GM13977 (cell line): ENCODE results near the gene CHST8.

Experiments
- DNase-seq: peaks from one replicate; pipeline ENCODE4 v3.0.0; 2012; ENCODE audit warnings: low spot score
- CTCF ChIP-seq: IDR thresholded peaks from 2 replicates; pipeline ENCODE4 v1.5.1; 2012; ENCODE audit warnings: mild to moderate bottlenecking, control low read depth; ENCODE audit not compliant: insufficient read depth; ENCODE audit errors: extremely low read depth, missing control alignments
- in situ Hi-C: fragments of 300-500 bp; cut with MboI; formaldehyde crosslinking; loops from one replicate; pipeline ENCODE4 v1.12.0; 2022; ENCODE audit warnings: low sequenced_read_pairs, low pct_unique_long_range_greater_than_20kb, mixed read lengths, inconsistent platforms; ENCODE audit not compliant: unreplicated experiment

CHST8 gene

GRCh38 chr19:33773704-33774624, 152.2 kb downstream of the CHST8 start:
- no peak for TF ChIP-seq CTCF
- DNase-seq: no peak

GRCh38 chr19:33774751-33775150, 153.0 kb downstream of the CHST8 start:
- in situ Hi-C loops: loop anchor here (10.0 to 25.0 kb wide), 2 partner anchors 338 to 350 kb away; no protein-coding TSS in a partner anchor
- no peak for TF ChIP-seq CTCF
- DNase-seq: no peak

More at GRCh38 chr19:33773704-33774624, 152.2 kb downstream of the CHST8 start:
- in situ Hi-C loops: loop anchor here (10.0 kb wide), 1 partner anchor 349 kb away; no protein-coding TSS in a partner anchor

- DNase-seq: no peak
- no peak for TF ChIP-seq CTCF
- in situ Hi-C loops: loop anchor here (10.0 to 25.0 kb wide), 2 partner anchors 336 to 351 kb away; no protein-coding TSS in a partner anchor
Measured at GRCh38 chr19:33775731-33776487, 154.2 kb downstream of the CHST8 start.

- in situ Hi-C loops: loop anchor here (10.0 to 25.0 kb wide), 2 partner anchors 335 to 353 kb away; no protein-coding TSS in a partner anchor
- DNase-seq: no peak
- TF ChIP-seq CTCF: no peak
Measured at GRCh38 chr19:33777351-33777750, 155.6 kb downstream of the CHST8 start.

GRCh38 chr19:33777753-33778088, 156.0 kb downstream of the CHST8 start:
- in situ Hi-C loops: loop anchor here (10.0 to 25.0 kb wide), 2 partner anchors 335 to 353 kb away; no protein-coding TSS in a partner anchor
- peak; percentile 14 for TF ChIP-seq CTCF
- DNase-seq: no peak

- in situ Hi-C loops: loop anchor here (10.0 to 25.0 kb wide), 2 partner anchors 334 to 353 kb away; no protein-coding TSS in a partner anchor
- TF ChIP-seq CTCF: peak; percentile 100
- peak; percentile 97 for DNase-seq
Measured at GRCh38 chr19:33778089-33778791, 156.5 kb downstream of the CHST8 start.
